Measurements from ENCODE around the gene XPC.

XPC gene

DNA sequence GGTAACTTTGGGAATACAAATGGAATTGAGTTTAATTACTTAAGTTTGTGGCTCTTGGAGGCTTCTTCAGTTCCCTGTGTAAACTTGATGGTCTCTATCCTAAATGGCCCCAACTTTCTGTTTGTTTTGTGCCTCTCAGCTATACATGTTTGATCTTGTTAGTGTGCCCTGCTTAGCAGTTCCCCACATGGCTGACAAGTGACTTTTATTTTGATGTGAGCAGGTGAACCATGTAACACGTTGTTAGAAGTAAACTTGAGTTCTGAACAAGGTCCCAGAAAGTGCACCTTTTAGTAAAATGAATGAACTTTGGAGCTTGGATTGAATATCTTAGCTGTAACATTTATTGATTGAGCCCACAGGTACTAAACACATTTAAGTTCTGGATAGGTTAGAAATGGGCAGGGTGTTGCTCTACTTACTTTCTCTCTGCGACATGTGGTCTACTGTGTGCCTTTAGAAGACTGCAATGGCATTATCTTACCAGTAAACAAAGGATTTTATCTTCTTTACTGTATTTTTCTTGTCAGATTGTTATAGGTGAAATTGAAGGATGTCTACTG, 4.7 kb upstream of the XPC start:
- ChIA-PET POLR2A (no interaction called here), CTCF (interaction anchor here (0.8 to 1.7 kb wide), 4 partner anchors 10 to 21 kb away, joined by 3 to 8 read pairs (median 4); no protein-coding TSS in a partner anchor)
- no peak overlapping the region for H3K4me3 ChIP-seq (ENCODE audit: low read depth, low read length)
- no peak for DNase-seq (ENCODE audit: low read depth, low spot score)
- TF ChIP-seq, protein P1, sequence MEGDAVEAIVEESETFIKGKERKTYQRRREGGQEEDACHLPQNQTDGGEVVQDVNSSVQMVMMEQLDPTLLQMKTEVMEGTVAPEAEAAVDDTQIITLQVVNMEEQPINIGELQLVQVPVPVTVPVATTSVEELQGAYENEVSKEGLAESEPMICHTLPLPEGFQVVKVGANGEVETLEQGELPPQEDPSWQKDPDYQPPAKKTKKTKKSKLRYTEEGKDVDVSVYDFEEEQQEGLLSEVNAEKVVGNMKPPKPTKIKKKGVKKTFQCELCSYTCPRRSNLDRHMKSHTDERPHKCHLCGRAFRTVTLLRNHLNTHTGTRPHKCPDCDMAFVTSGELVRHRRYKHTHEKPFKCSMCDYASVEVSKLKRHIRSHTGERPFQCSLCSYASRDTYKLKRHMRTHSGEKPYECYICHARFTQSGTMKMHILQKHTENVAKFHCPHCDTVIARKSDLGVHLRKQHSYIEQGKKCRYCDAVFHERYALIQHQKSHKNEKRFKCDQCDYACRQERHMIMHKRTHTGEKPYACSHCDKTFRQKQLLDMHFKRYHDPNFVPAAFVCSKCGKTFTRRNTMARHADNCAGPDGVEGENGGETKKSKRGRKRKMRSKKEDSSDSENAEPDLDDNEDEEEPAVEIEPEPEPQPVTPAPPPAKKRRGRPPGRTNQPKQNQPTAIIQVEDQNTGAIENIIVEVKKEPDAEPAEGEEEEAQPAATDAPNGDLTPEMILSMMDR (IDR thresholded peaks at IDR 0.05; ENCODE audit: insufficient read depth, low read length, missing control alignments), result no peak

GRCh38 chr3:14181253-14181652, 2.9 kb upstream of the XPC start:
- ChIA-PET POLR2A (no interaction called here), CTCF (interaction anchor here (2.0 kb wide), 1 partner anchor 287 kb away, joined by 5 read pairs; no protein-coding TSS in a partner anchor)
- no peak for DNase-seq (ENCODE audit: low read depth, low spot score)
- H3K4me3 ChIP-seq (ENCODE audit: low read depth, low read length), result no peak overlapping the region
- TF ChIP-seq, protein P1 (IDR thresholded peaks at IDR 0.05; ENCODE audit: insufficient read depth, low read length, missing control alignments), result no peak

DNA sequence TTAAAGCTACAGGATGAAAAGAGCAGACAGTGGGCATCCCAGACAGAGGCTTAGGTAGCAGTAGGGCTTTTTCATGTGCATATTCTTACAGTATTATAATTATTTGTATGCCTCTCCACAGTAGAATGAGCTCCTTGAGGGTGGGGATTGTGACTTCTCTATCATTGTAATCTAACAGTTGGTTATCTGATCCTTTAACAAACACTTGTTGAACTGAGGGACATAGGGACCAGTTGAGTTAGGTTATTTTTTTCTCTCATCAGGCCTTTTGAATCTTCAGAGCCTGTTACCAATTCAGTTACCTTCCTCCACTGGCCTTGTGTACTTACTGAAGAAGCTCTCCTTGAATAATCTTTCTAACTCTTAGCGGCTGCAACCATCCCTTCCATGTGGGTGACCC, 1.4 kb upstream of the XPC start:
- CTCF ChIA-PET, result interaction anchor here (1.1 to 3.1 kb wide), 5 partner anchors 10 to 288 kb away, joined by 3 to 41 read pairs (median 5); no protein-coding TSS in a partner anchor
- no peak for DNase-seq (ENCODE audit: low read depth, low spot score)
- TF ChIP-seq, protein P1 (IDR thresholded peaks at IDR 0.05; ENCODE audit: insufficient read depth, low read length, missing control alignments), result no peak
- no peak overlapping the region for H3K4me3 ChIP-seq (ENCODE audit: low read depth, low read length)
- POLR2A ChIA-PET, result no interaction called here

DNA sequence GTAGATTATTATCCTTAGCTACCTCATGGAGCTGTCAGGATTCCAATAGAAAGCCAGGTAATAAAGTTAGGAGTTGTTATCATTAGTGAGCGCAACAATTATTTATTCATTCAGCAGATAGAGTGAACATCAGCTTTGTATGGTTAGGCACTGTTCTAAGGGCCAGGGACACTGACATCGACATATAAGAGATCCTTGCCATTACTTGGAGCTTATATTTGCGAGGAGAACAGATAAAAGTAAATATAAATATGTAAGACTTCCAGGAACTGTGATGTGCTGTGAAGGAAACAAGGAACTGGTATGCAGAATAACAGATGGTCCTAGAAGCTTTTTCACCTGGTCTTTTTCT, 689 bp upstream of the XPC start:
- DNase-seq (ENCODE audit: low read depth, low spot score), result no peak
- TF ChIP-seq, protein P1 (IDR thresholded peaks at IDR 0.05; ENCODE audit: insufficient read depth, low read length, missing control alignments), result no peak
- peak overlapping the region; percentile 95 for H3K4me3 ChIP-seq (ENCODE audit: low read depth, low read length)
- ChIA-PET POLR2A (interaction anchor here (0.6 to 2.2 kb wide), 17 partner anchors 9 to 768 kb away, joined by 3 to 22 read pairs (median 5); partner anchors contain the start of genes CCDC174, CHCHD4 and TMEM43), CTCF (interaction anchor here (0.7 to 3.1 kb wide), 9 partner anchors 9 to 373 kb away, joined by 3 to 41 read pairs (median 3); no protein-coding TSS in a partner anchor)

DNA sequence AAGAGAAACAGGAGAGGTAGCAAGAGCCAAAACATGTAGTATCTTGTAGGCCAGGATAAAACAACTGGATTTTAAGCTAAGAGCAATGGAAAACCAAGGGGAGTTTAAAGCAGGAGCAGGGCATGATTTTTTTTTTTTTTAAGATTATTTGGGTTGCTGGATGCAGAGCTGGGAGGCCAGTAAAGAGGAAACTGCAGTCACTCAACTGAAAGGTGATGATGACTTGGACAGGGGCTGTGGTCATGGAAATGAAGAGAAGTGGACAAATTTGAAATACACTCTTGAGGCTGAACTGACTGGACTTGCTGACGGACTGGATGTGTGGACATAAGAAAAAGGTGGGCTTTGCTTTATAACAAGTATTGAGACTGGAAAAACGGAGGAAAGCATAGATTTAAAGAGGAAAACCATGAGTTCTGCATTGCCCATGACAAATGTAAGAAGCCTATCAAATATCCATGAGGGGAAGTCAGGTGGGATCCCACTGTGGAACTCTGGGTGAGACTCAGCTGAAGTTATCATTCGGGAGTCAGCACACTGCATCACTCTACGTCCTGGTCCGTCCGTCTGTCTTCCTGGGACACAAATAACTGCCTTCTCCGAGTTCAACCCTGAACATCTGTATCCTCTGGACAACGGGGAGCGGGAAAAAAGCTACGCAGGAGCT, 688 bp downstream of the XPC start:
- CTCF ChIA-PET, result interaction anchor here (0.6 to 3.1 kb wide), 6 partner anchors 24 to 374 kb away, joined by 3 to 41 read pairs (median 5); partner anchors contain the start of genes CHCHD4 and TMEM43
- peak overlapping the region; percentile 82 for H3K4me3 ChIP-seq (ENCODE audit: low read depth, low read length)
- DNase-seq (ENCODE audit: low read depth, low spot score), result no peak
- POLR2A ChIA-PET, result interaction anchor here (0.7 to 2.2 kb wide), 9 partner anchors 8 to 769 kb away, joined by 3 to 22 read pairs (median 6); partner anchors contain the start of genes CHCHD4 and TMEM43
- TF ChIP-seq, protein P1 (IDR thresholded peaks at IDR 0.05; ENCODE audit: insufficient read depth, low read length, missing control alignments), result no peak
